Body of pancreas (tissue), 4 donors: ENCODE data around the gene TMEM203.

Source experiments
- POLR2A ChIP-seq, 3 donors: fragments of 450-650 bp; IDR thresholded peaks; one replicate each; pipeline ENCODE4 v1.6.1; 2016; ENCODE audit warnings: antibody characterized with exemption in 3 of 3, mild to moderate bottlenecking in 2 of 3
- TF ChIP-seq, protein P1 (sequence below), 7 experiments: fragments of 450-650 bp in 4 of 7; fragments of 200-600 bp in 3 of 7; sonication (generic) in 3 of 7; IDR thresholded peaks; one replicate each; pipeline ENCODE4 v1.5.1; 2016 to 2019; ENCODE audit warnings: antibody characterized with exemption in 7 of 7

DNA sequence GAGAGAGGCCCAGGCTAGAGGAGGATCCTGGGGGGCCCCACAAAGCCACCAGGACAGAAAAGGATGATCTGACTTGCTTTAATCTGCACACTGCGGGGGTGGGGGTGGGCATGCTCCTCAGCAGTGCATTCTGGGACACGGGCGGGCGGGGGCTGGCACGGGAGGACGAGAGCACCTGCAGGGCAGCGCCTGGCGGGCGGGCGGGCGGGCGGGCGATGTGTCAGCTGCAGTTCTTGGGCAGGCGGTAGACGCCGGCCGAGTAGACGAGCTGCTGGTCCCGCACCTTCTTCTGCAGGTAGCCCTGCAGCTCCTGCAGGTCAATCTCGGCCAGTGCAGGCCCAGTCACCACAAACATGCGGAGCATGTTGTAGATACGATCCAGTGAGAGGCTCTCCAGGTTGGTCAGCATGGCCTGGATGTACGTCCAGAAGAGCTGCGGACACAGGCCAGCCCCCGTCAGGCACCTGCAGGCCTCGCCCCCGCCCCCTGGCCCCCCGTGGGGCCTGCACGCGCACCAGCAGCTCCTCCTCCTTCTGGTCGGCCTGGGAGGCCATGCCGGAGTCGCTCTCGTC lies 30.6 kb downstream of the TMEM203 start:
- TF ChIP-seq, protein P1, sequence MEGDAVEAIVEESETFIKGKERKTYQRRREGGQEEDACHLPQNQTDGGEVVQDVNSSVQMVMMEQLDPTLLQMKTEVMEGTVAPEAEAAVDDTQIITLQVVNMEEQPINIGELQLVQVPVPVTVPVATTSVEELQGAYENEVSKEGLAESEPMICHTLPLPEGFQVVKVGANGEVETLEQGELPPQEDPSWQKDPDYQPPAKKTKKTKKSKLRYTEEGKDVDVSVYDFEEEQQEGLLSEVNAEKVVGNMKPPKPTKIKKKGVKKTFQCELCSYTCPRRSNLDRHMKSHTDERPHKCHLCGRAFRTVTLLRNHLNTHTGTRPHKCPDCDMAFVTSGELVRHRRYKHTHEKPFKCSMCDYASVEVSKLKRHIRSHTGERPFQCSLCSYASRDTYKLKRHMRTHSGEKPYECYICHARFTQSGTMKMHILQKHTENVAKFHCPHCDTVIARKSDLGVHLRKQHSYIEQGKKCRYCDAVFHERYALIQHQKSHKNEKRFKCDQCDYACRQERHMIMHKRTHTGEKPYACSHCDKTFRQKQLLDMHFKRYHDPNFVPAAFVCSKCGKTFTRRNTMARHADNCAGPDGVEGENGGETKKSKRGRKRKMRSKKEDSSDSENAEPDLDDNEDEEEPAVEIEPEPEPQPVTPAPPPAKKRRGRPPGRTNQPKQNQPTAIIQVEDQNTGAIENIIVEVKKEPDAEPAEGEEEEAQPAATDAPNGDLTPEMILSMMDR (IDR thresholded peaks at IDR 0.05) = no peak
- no peak for TF ChIP-seq POLR2A (IDR thresholded peaks at IDR 0.05)
